H1 (cell line): Measurements from ENCODE around the gene HOMER3. TPM values are rescaled to one million over a fixed set of nuclear protein-coding genes. Genes with fewer than 3 reads are reported as not detected.

Source experiments
- CTCF ChIA-PET: fragments of 300-600 bp; sonication (Branson Sonifier 250); formaldehyde crosslinking; loops from one replicate; lab custom pipeline; 2021; ENCODE audit not compliant: partially characterized antibody; lab: Charles Lee
- POLR2A ChIA-PET: fragments of 300-600 bp; sonication (Branson Sonifier 250); formaldehyde crosslinking; loops from one replicate; lab custom pipeline; 2021; ENCODE audit warnings: inconsistent platforms; ENCODE audit not compliant: partially characterized antibody; lab: Charles Lee
- DNase-seq, 2 experiments: peaks; one replicate each; pipeline versions ENCODE4 v3.0.0 to v3.0.0-alpha.2; 2010 to 2022; ENCODE audit warnings: low spot score in 2 of 2, low read depth in 1 of 2, mixed read lengths in 1 of 2
- FAIRE-seq: peaks from 2 replicates; lab custom pipeline; 2011; peaks lifted over from hg19 to GRCh38; lab: Jason Lieb, UNC
- H2AFZ ChIP-seq: 2 replicates; pipeline ENCODE4 v1.8.1; 2012; ENCODE audit warnings: low read length, inconsistent platforms
- H2AK5ac ChIP-seq: 2 replicates; pipeline ENCODE4 v1.6.1; 2013; ENCODE audit warnings: low read depth, low read length
- H2BK120ac ChIP-seq: replicated peaks from 2 replicates; pipeline ENCODE3; 2013; ENCODE audit warnings: low read depth, low read length, inconsistent platforms
- H2BK12ac ChIP-seq: 2 replicates; pipeline ENCODE4 v1.6.1; 2013; ENCODE audit warnings: low read depth, low read length
- H2BK15ac ChIP-seq: 2 replicates; pipeline ENCODE4 v1.6.1; 2013; ENCODE audit warnings: low read length
- H2BK20ac ChIP-seq: 2 replicates; pipeline ENCODE4 v1.6.1; 2013; ENCODE audit warnings: low read length
- H2BK5ac ChIP-seq: 2 replicates; pipeline ENCODE4 v1.6.1; 2013; ENCODE audit warnings: low read depth, low read length
- H3K14ac ChIP-seq: 2 replicates; pipeline ENCODE4 v1.6.1; 2013; ENCODE audit warnings: inconsistent platforms; ENCODE audit not compliant: insufficient read length
- H3K18ac ChIP-seq: 2 replicates; pipeline ENCODE4 v1.6.1; 2013; ENCODE audit warnings: low read length; ENCODE audit errors: extremely low read depth
- H3K23ac ChIP-seq: 2 replicates; pipeline ENCODE4 v1.6.1; 2013; ENCODE audit warnings: inconsistent platforms; ENCODE audit not compliant: insufficient read length
- H3K23me2 ChIP-seq: 2 replicates; pipeline ENCODE4 v1.6.1; 2013; ENCODE audit warnings: low read depth, low read length
- H3K27ac ChIP-seq: 2 replicates; pipeline ENCODE4 v1.6.1; 2011; ENCODE audit warnings: low read depth, low read length, inconsistent platforms
- H3K27me3 ChIP-seq, 4 experiments: replicated peaks in 1 of 4; 1 replicate in 1 of 4; 2 replicates in 3 of 4; pipeline versions ENCODE4 v1.6.1 to v1.8.1; 2011 to 2013; ENCODE audit warnings: low read length in 3 of 4, mild to moderate bottlenecking in 3 of 4, inconsistent platforms in 2 of 4, mixed read lengths in 2 of 4, moderate library complexity in 1 of 4; ENCODE audit not compliant: control insufficient read depth in 3 of 4, insufficient read depth in 3 of 4; ENCODE audit errors: extremely low read depth in 1 of 4
- H3K36me3 ChIP-seq, 4 experiments: 2 replicates each; pipeline versions ENCODE4 v1.6.1 to v1.8.1; 2011 to 2013; ENCODE audit warnings: mild to moderate bottlenecking in 4 of 4, low read length in 3 of 4, moderate library complexity in 2 of 4, control low read depth in 1 of 4, inconsistent platforms in 1 of 4; ENCODE audit not compliant: insufficient read depth in 4 of 4, control insufficient read depth in 2 of 4
- H3K4ac ChIP-seq: replicated peaks from 2 replicates; pipeline ENCODE3; 2013; ENCODE audit warnings: low read length, low read depth, mixed read lengths, inconsistent platforms; ENCODE audit not compliant: insufficient read length
- H3K4me1 ChIP-seq, 4 experiments: replicated peaks in 1 of 4; 1 replicate in 1 of 4; 2 replicates in 3 of 4; pipeline versions ENCODE4 v1.6.1 to v1.8.1; 2011 to 2013; ENCODE audit warnings: low read length in 3 of 4, inconsistent platforms in 2 of 4, mixed read lengths in 1 of 4; ENCODE audit not compliant: insufficient read depth in 4 of 4, control insufficient read depth in 3 of 4
- H3K4me2 ChIP-seq, 2 experiments: 2 replicates each; pipeline versions ENCODE4 v1.6.1 to v1.8.1; 2011 to 2013; ENCODE audit warnings: low read depth in 2 of 2, low read length in 2 of 2, control low read depth in 1 of 2, inconsistent platforms in 1 of 2, mild to moderate bottlenecking in 1 of 2; ENCODE audit not compliant: insufficient read depth in 1 of 2
- H3K4me3 ChIP-seq, 4 experiments: fragments of 200-600, 300-600 bp in 1 of 4; sonication (generic), shearing (Covaris generic), sonication (Bioruptor Twin) in 1 of 4; 2 replicates each; pipeline versions ENCODE4 v1.5.1 to v1.8.1; 2011 to 2016; ENCODE audit warnings: low read length in 4 of 4, low read depth in 3 of 4, control low read depth in 2 of 4, inconsistent platforms in 2 of 4, mild to moderate bottlenecking in 2 of 4, mixed read lengths in 1 of 4, moderate library complexity in 1 of 4; ENCODE audit not compliant: insufficient read depth in 2 of 4; ENCODE audit errors: extremely low read depth in 1 of 4
- H3K56ac ChIP-seq: replicated peaks from 2 replicates; pipeline ENCODE3; 2013; ENCODE audit warnings: low read depth, mild to moderate bottlenecking, mixed read lengths, low read length, inconsistent platforms; ENCODE audit not compliant: insufficient read length
- H3K79me1 ChIP-seq: 2 replicates; pipeline ENCODE4 v1.6.1; 2013; ENCODE audit warnings: low read depth, low read length, control low read depth
- H3K79me2 ChIP-seq, 2 experiments: 2 replicates each; pipeline versions ENCODE4 v1.6.1 to v1.8.1; 2012 to 2013; ENCODE audit warnings: low read length in 2 of 2, mild to moderate bottlenecking in 2 of 2, inconsistent platforms in 1 of 2; ENCODE audit not compliant: insufficient read depth in 2 of 2, control insufficient read depth in 1 of 2
- H3K9ac ChIP-seq, 4 experiments: replicated peaks in 1 of 4; 1 replicate in 1 of 4; 2 replicates in 3 of 4; pipeline versions ENCODE4 v1.6.1 to v1.8.1; 2011 to 2013; ENCODE audit warnings: low read depth in 3 of 4, low read length in 3 of 4, control low read depth in 2 of 4, mild to moderate bottlenecking in 2 of 4, moderate library complexity in 2 of 4, inconsistent platforms in 1 of 4; ENCODE audit errors: extremely low read depth in 1 of 4
- H3K9me3 ChIP-seq, 2 experiments: 2 replicates each; pipeline versions ENCODE4 v1.6.1 to v1.8.1; 2012 to 2013; ENCODE audit warnings: mild to moderate bottlenecking in 2 of 2, moderate library complexity in 2 of 2, control low read depth in 1 of 2, inconsistent platforms in 1 of 2, low read depth in 1 of 2, low read length in 1 of 2, mixed read lengths in 1 of 2; ENCODE audit not compliant: insufficient read depth in 2 of 2
- H4K20me1 ChIP-seq, 2 experiments: replicated peaks in 1 of 2; 2 replicates each; pipeline versions ENCODE3 to v1.8.1; 2011 to 2013; ENCODE audit warnings: inconsistent platforms in 2 of 2, low read length in 2 of 2, mild to moderate bottlenecking in 1 of 2; ENCODE audit not compliant: insufficient read depth in 2 of 2, control insufficient read depth in 1 of 2
- H4K5ac ChIP-seq: 2 replicates; pipeline ENCODE4 v1.6.1; 2013; ENCODE audit warnings: low read length, low read depth, mixed read lengths, inconsistent platforms; ENCODE audit not compliant: insufficient read length
- H4K8ac ChIP-seq: 2 replicates; pipeline ENCODE4 v1.8.0; 2013; ENCODE audit warnings: mild to moderate bottlenecking, moderate library complexity, low read length, inconsistent platforms; ENCODE audit not compliant: insufficient read depth; ENCODE audit errors: extremely low read depth
- H4K91ac ChIP-seq: replicated peaks from 2 replicates; pipeline ENCODE3; 2013; ENCODE audit warnings: low read length, mixed read lengths, inconsistent platforms; ENCODE audit not compliant: insufficient read length
- CEBPB ChIP-seq: IDR thresholded peaks from 2 replicates; pipeline ENCODE4 v1.6.1; 2012; ENCODE audit warnings: low read depth, low read length
- CHD2 ChIP-seq: IDR thresholded peaks from 2 replicates; pipeline ENCODE4 v1.6.1; 2012; ENCODE audit warnings: low read length, improper control_type of control experiment
- EGR1 ChIP-seq: IDR thresholded peaks from 2 replicates; pipeline ENCODE4 v1.6.1; 2011; ENCODE audit warnings: low read depth, low read length, borderline replicate concordance
- GABPA ChIP-seq: IDR thresholded peaks from 2 replicates; pipeline ENCODE4 v1.6.1; 2011; ENCODE audit warnings: mild to moderate bottlenecking, low read length, moderate library complexity, borderline replicate concordance; ENCODE audit not compliant: insufficient read depth
- JUND ChIP-seq: IDR thresholded peaks from 2 replicates; pipeline ENCODE4 v1.6.1; 2011; ENCODE audit warnings: mild to moderate bottlenecking, improper control_type of control experiment, low read length
- KDM1A ChIP-seq: fragments of 200-600, 300-600 bp; sonication (generic); IDR thresholded peaks from 2 replicates; pipeline ENCODE4 v1.7.1; 2016; ENCODE audit warnings: mild to moderate bottlenecking, low read length, borderline replicate concordance
- KDM4A ChIP-seq: IDR thresholded peaks from one replicate; pipeline ENCODE4 v1.7.1; 2012; ENCODE audit warnings: low read depth, mild to moderate bottlenecking, moderate library complexity, low read length, inconsistent platforms; ENCODE audit not compliant: severe bottlenecking
- POU5F1 ChIP-seq: IDR thresholded peaks from 2 replicates; pipeline ENCODE4 v1.6.1; 2011; ENCODE audit warnings: low read depth, mild to moderate bottlenecking, low read length, moderate library complexity
- SAP30 ChIP-seq: fragments of 300-600 bp; sonication (generic); IDR thresholded peaks from 2 replicates; pipeline ENCODE4 v1.7.1; 2012; ENCODE audit warnings: low read length, moderate library complexity, mild to moderate bottlenecking, inconsistent platforms; ENCODE audit not compliant: insufficient read depth, insufficient replicate concordance
- TCF12 ChIP-seq: IDR thresholded peaks from 2 replicates; pipeline ENCODE4 v1.6.1; 2011; ENCODE audit warnings: low read depth, mild to moderate bottlenecking, low read length
- WGBS, 2 experiments: shearing (Covaris generic) in 1 of 2; methylation state at CpG; one replicate each; pipeline versions ENCODE4 v1.1.6 to v1.1.7; 2013 to 2015; ENCODE audit warnings: low lambda C conversion rate in 2 of 2, mixed read lengths in 2 of 2, inconsistent platforms in 1 of 2, low coverage in 1 of 2, missing lambda C conversion rate in 1 of 2; ENCODE audit not compliant: insufficient replicate concordance in 2 of 2, insufficient coverage in 1 of 2, insufficient read length in 1 of 2; ENCODE audit errors: extremely low coverage in 1 of 2, missing lambda C conversion rate in 1 of 2; 5-methylcytosine and 5-hydroxymethylcytosine counted together
- polyA plus RNA-seq, 7 experiments: library from polyadenylated mRNA; depleted of rRNA in 3 of 7; stranded (reverse) in 5 of 7; unstranded in 2 of 7; fragments of >200 nt in 5 of 7; fragments of 200-250 nt in 2 of 7; gene quantifications; 1 replicate in 5 of 7; 2 replicates in 1 of 7; 4 replicates in 1 of 7; pipeline versions ENCODE4 v1.2.1 to v1.2.3, GENCODE V29; 2011 to 2013; ENCODE audit warnings: missing spikeins in 2 of 7, mixed read lengths in 2 of 7
- total RNA-seq: library from RNA; stranded (reverse); fragmentation: NEBNext Ultra II Directional; extraction: Animal tissue kit (Norgen Biotek cat#: 25700); gene quantifications from 2 replicates; pipeline ENCODE4 v1.2.1, GENCODE V29; 2021

Gene HOMER3
- total and polyA plus RNA-seq, 2 of the 8 experiments (the other 6 are each of a cell fraction or from before 2014, with no cell fraction given): 28.3 to 41.6 TPM

DNA sequence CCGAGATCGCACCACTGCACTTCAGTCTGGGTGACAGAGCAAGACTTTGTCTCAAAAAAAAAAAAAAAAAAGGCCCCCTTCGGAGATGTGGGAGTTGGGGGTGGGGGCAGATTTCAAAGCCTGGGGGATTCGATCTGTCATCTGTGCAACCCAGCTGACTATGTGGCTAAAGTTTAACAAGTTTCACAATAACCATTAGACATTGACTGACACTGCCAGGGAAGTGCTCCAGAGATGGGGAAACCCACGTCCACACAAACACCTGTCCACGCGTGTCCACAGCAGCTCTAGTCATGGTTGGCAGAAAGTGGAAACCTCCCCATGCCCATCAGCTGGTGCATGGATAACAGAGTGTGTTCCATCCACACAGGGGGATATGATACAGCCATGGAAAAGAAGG, 37.6 kb upstream of the HOMER3 start:
- DNase-seq (no peak), FAIRE-seq (no peak)
- no peaks in the 10 kb centered on the region for H3K27me3 ChIP-seq
- no peak overlapping the region for H2BK120ac ChIP-seq
- no peak overlapping the region for H2BK20ac ChIP-seq
- no peak overlapping the region for H2AFZ ChIP-seq
- H2BK15ac ChIP-seq: no peak overlapping the region
- no peak for TF ChIP-seq JUND
- no peak for TF ChIP-seq EGR1
- no peak for TF ChIP-seq KDM4A
- TF ChIP-seq KDM1A: no peak
- TF ChIP-seq GABPA: no peak
- TF ChIP-seq POU5F1: no peak
- TF ChIP-seq SAP30: no peak
- TF ChIP-seq TCF12: no peak
- TF ChIP-seq CHD2: no peak
- no peak for TF ChIP-seq CEBPB
- no peak overlapping the region for H4K8ac ChIP-seq
- H3K4me3 ChIP-seq: no peak overlapping the region
- H3K4ac ChIP-seq: no peak overlapping the region
- H3K4me1 ChIP-seq: no peaks in the 10 kb centered on the region
- H3K9ac ChIP-seq: no peak overlapping the region
- no peak overlapping the region for H3K23ac ChIP-seq
- no peak overlapping the region for H2BK12ac ChIP-seq
- H3K23me2 ChIP-seq: no peaks in the 10 kb centered on the region
- no peak overlapping the region for H2AK5ac ChIP-seq
- no peak overlapping the region for H3K27ac ChIP-seq
- ChIA-PET POLR2A (interaction anchor here (1.1 kb wide), 1 partner anchor 10 kb away, joined by 3 read pairs; no protein-coding TSS in a partner anchor), CTCF (interaction anchor here (1.6 to 1.9 kb wide), 2 partner anchors 8 to 47 kb away, joined by 4 to 7 read pairs; no protein-coding TSS in a partner anchor)
- H4K5ac ChIP-seq: no peak overlapping the region
- no peak overlapping the region for H2BK5ac ChIP-seq
- no peaks in the 10 kb centered on the region for H4K20me1 ChIP-seq
- no peak overlapping the region for H3K4me2 ChIP-seq
- no peaks in the 10 kb centered on the region for H3K9me3 ChIP-seq
- WGBS, 2 experiments: 94% methylated on average over 7 of the region's 7 CpGs; no CpG with 5 or more reads in 1 of the 2 experiments
- H3K18ac ChIP-seq: no peak overlapping the region
- no peaks in the 10 kb centered on the region for H3K36me3 ChIP-seq
- no peak overlapping the region for H3K14ac ChIP-seq
- no peak overlapping the region for H3K56ac ChIP-seq
- H4K91ac ChIP-seq: no peak overlapping the region
- no peaks in the 10 kb centered on the region for H3K79me1 ChIP-seq
- H3K79me2 ChIP-seq: no peaks in the 10 kb centered on the region
